Endothelial cell of umbilical vein (primary cell): ENCODE data around the gene F8. TPM values are rescaled to one million over a fixed set of nuclear protein-coding genes. Genes with fewer than 3 reads are reported as not detected.
A peak's percentile ranks its signal among the peaks of the same experiment; 100 is the strongest.

Source experiments
- BruUV-seq: library from RNA; stranded (reverse); fragments of 400-500 nt; replicated peaks from 2 replicates; lab custom pipeline; 2021; lab: Mats Ljungman, UMichigan
- CTCF ChIA-PET: fragments of 300-600, 350-600 bp; sonication (Branson Sonifier 250); formaldehyde crosslinking; loops from one replicate; lab custom pipeline; 2021; ENCODE audit warnings: antibody characterized with exemption, inconsistent platforms; lab: Charles Lee
- POLR2A ChIA-PET: fragments of 300-600, 350-600 bp; sonication (Branson Sonifier 250); formaldehyde crosslinking; loops from one replicate; lab custom pipeline; 2021; ENCODE audit warnings: antibody characterized with exemption, inconsistent platforms; lab: Charles Lee
- DNase-seq: peaks from one replicate; pipeline ENCODE4 v3.0.0-alpha.2; 2011; ENCODE audit warnings: low read depth, low spot score
- FAIRE-seq: peaks from 2 replicates; lab custom pipeline; 2011; peaks lifted over from hg19 to GRCh38; lab: Jason Lieb, UNC
- H2AFZ ChIP-seq: 2 replicates; pipeline ENCODE4 v1.6.0; 2012; ENCODE audit warnings: low read depth, low read length, control low read depth, inconsistent platforms
- H3K27ac ChIP-seq: 2 replicates; pipeline ENCODE4 v1.5.1; 2011; ENCODE audit warnings: low read depth, mild to moderate bottlenecking, control low read depth, low read length, moderate library complexity; ENCODE audit not compliant: insufficient read depth
- H3K27me3 ChIP-seq, 2 experiments: 2 replicates each; pipeline versions ENCODE4 v1.6.0 to v1.6.1; 2011; ENCODE audit warnings: low read length in 2 of 2, mixed read lengths in 1 of 2; ENCODE audit not compliant: control insufficient read depth in 2 of 2, insufficient read depth in 2 of 2
- H3K36me3 ChIP-seq, 2 experiments: 2 replicates in 1 of 2; 3 replicates in 1 of 2; pipeline ENCODE4 v1.5.1; 2011; ENCODE audit warnings: low read length in 2 of 2, mild to moderate bottlenecking in 1 of 2, moderate library complexity in 1 of 2; ENCODE audit not compliant: control insufficient read depth in 2 of 2, insufficient read depth in 2 of 2; ENCODE audit errors: extremely low read depth in 1 of 2
- H3K4me1 ChIP-seq: 3 replicates; pipeline ENCODE4 v1.5.1; 2011; ENCODE audit warnings: mild to moderate bottlenecking, low read length; ENCODE audit not compliant: control insufficient read depth, insufficient read depth; ENCODE audit errors: extremely low read depth
- H3K4me2 ChIP-seq: 2 replicates; pipeline ENCODE4 v1.6.1; 2011; ENCODE audit warnings: low read length, control low read depth, mixed read lengths; ENCODE audit not compliant: insufficient read depth
- H3K4me3 ChIP-seq, 3 experiments: fragments of 200-600 bp in 1 of 3; sonication (generic), shearing (Covaris generic) in 1 of 3; replicated peaks in 1 of 3; 2 replicates each; pipeline ENCODE4 v1.5.1; 2011 to 2016; ENCODE audit warnings: control low read depth in 3 of 3, low read length in 3 of 3, mild to moderate bottlenecking in 2 of 3, inconsistent platforms in 1 of 3, low read depth in 1 of 3, moderate library complexity in 1 of 3; ENCODE audit not compliant: insufficient read depth in 1 of 3
- H3K79me2 ChIP-seq: 2 replicates; pipeline ENCODE4 v1.6.0; 2012; ENCODE audit warnings: low read length, inconsistent platforms; ENCODE audit not compliant: control insufficient read depth, insufficient read depth
- H3K9ac ChIP-seq: replicated peaks from 2 replicates; pipeline ENCODE3; 2011; ENCODE audit warnings: low read length, control low read depth; ENCODE audit not compliant: insufficient read depth; ENCODE audit errors: extremely low read depth
- H3K9me1 ChIP-seq: replicated peaks from 3 replicates; pipeline ENCODE4 v1.6.0; 2011; ENCODE audit warnings: mild to moderate bottlenecking, low read length; ENCODE audit not compliant: control insufficient read depth, insufficient read depth; ENCODE audit errors: extremely low read depth
- H3K9me3 ChIP-seq: replicated peaks from 2 replicates; pipeline ENCODE4 v1.5.1; 2012; ENCODE audit warnings: low read length, inconsistent platforms; ENCODE audit not compliant: control insufficient read depth, insufficient read depth
- H4K20me1 ChIP-seq: replicated peaks from 2 replicates; pipeline ENCODE3; 2011; ENCODE audit warnings: mild to moderate bottlenecking, low read length; ENCODE audit not compliant: control insufficient read depth, insufficient read depth; ENCODE audit errors: extremely low read depth
- EZH2 ChIP-seq: IDR thresholded peaks from 2 replicates; pipeline ENCODE4 v1.6.1; 2012; ENCODE audit warnings: borderline replicate concordance, low read depth, mild to moderate bottlenecking, moderate library complexity, low read length, inconsistent platforms; ENCODE audit not compliant: severe bottlenecking
- FOS ChIP-seq: IDR thresholded peaks from 2 replicates; pipeline ENCODE4 v1.6.1; 2011; ENCODE audit warnings: mild to moderate bottlenecking, low read length, moderate library complexity, borderline replicate concordance; ENCODE audit not compliant: insufficient read depth
- GATA2 ChIP-seq: IDR thresholded peaks from 2 replicates; pipeline ENCODE4 v1.7.0; 2011; ENCODE audit warnings: low read depth, mild to moderate bottlenecking, moderate library complexity, mixed read lengths, low read length; ENCODE audit not compliant: insufficient read length, insufficient read depth
- JUN ChIP-seq: IDR thresholded peaks from 2 replicates; pipeline ENCODE4 v1.6.1; 2011; ENCODE audit warnings: borderline replicate concordance, low read depth; ENCODE audit not compliant: insufficient read length, insufficient read depth
- MYC ChIP-seq: IDR thresholded peaks from one replicate; pipeline ENCODE4 v1.6.1; 2011; ENCODE audit warnings: mild to moderate bottlenecking, low read depth, low read length
- POLR2A ChIP-seq: IDR thresholded peaks from 2 replicates; pipeline ENCODE4 v1.6.1; 2012; ENCODE audit warnings: low read depth, mild to moderate bottlenecking, control low read depth, low read length
- POLR2AphosphoS5 ChIP-seq: IDR thresholded peaks from 2 replicates; pipeline ENCODE4 v1.6.1; 2012; ENCODE audit warnings: low read depth, mild to moderate bottlenecking, control low read depth, low read length, moderate library complexity; ENCODE audit not compliant: insufficient read depth
- dilution Hi-C: fragments of 300-500 bp; cut with MboI; formaldehyde crosslinking; loops from one replicate; pipeline ENCODE4 v1.15.0; 2019; ENCODE audit warnings: low sequenced_read_pairs; ENCODE audit not compliant: extremely low pct_ligation_motif_present
- intact Hi-C: fragments of 100-400 bp; cut with micrococcal nuclease; formaldehyde crosslinking; loops from one replicate; pipeline ENCODE4 v1.10.0; 2022
- polyA plus RNA-seq, 4 experiments: library from polyadenylated mRNA; depleted of rRNA in 3 of 4; stranded (reverse) in 3 of 4; unstranded in 1 of 4; fragments of >200 nt; gene quantifications; 2 replicates each; pipeline versions ENCODE4 v1.2.1 to v1.2.3, GENCODE V29; 2011 to 2012; ENCODE audit warnings: missing spikeins in 1 of 4
- total RNA-seq: library from RNA; stranded (reverse); gene quantifications from 2 replicates; pipeline ENCODE4 v1.2.3, GENCODE V29; 2021

The F8 gene
- total and polyA plus RNA-seq, 2 donors (not counting 3 experiments of a cell fraction or from before 2014, with no cell fraction given), result 0.62 to 1.1 TPM

DNA sequence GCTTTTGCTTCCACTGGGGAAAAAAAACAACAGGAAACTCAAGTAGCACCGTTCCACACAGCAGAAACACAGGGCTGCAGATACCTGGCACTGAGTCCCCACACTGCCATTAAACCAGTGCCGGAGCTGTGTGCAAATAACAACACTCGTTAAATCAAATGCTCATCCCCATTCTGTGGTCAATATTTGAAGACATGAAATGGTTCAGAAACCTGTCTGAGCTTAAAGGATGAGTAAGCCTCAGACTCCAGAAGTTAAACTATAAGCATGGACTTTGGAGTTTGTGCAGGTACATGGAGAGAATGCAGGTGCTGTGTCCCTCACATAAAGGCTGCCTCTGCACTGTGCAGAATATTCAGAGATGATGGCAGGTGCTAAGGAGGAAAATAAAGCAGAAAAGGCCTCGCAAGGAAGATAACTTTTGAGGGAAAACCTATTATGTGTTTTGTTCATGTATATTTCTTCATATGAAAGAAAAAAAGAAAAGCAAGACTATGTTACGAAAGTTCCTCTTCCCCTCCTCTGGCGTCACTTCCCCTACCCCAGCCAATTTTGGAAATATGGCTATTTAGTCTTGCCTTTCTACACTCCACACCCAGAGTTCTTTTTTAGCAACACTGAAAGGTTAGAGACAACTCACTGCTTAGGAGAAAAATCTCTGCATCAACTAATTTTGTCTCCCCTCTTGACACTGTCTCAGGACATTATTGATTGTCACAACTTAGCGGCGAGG, 221.9 kb downstream of the F8 start:
- Histone ChIP-seq H3K9me1 (no peaks in the 10 kb centered on the region), H2AFZ (no peak overlapping the region), H3K27ac (peak overlapping the region; percentile 91), H3K4me2 (peak overlapping the region; percentile 10), H3K79me2 (peaks cover 2% of the 10 kb centered on the region), H3K27me3 (no peaks in the 10 kb centered on the region), H3K36me3 (no peaks in the 10 kb centered on the region), H3K4me1 (peaks cover 38% of the 10 kb centered on the region), H3K9me3 (no peaks in the 10 kb centered on the region), H4K20me1 (no peaks in the 10 kb centered on the region), H3K9ac (no peak overlapping the region), H3K4me3 (no peak overlapping the region)
- peak; percentile 15 for FAIRE-seq
- intact Hi-C loops (no loop called here), dilution Hi-C loops (no loop called here)
- ChIA-PET CTCF (interaction anchor here (0.7 to 0.8 kb wide), 2 partner anchors 16 to 117 kb away, joined by 3 read pairs; no protein-coding TSS in a partner anchor), POLR2A (no interaction called here)
- TF ChIP-seq POLR2A (no peak), POLR2AphosphoS5 (no peak), JUN (no peak), FOS (no peak), GATA2 (no peak), EZH2 (no peak), MYC (no peak)
- DNase-seq, result peak; percentile 21
- BruUV-seq, result no TSS peak
